Prostate gland (tissue), 2 donors: ENCODE results near the gene EFR3B.

Experiments
- POLR2A ChIP-seq: fragments of 450-650 bp; IDR thresholded peaks from one replicate; pipeline ENCODE4 v1.6.1; 2016; ENCODE audit warnings: antibody characterized with exemption, mild to moderate bottlenecking
- TF ChIP-seq, protein P1 (sequence below), 4 experiments: fragments of 200-600 bp in 2 of 4; fragments of 450-650 bp in 2 of 4; sonication (generic) in 2 of 4; IDR thresholded peaks; 1 replicate in 3 of 4; 2 replicates in 1 of 4; pipeline ENCODE4 v1.5.1; 2016 to 2019; ENCODE audit warnings: antibody characterized with exemption in 4 of 4, mild to moderate bottlenecking in 2 of 4, moderate library complexity in 2 of 4

GRCh38 chr2:25030702-25031101, 11.2 kb upstream of the EFR3B start:
- TF ChIP-seq POLR2A, result no peak
- TF ChIP-seq, protein P1, sequence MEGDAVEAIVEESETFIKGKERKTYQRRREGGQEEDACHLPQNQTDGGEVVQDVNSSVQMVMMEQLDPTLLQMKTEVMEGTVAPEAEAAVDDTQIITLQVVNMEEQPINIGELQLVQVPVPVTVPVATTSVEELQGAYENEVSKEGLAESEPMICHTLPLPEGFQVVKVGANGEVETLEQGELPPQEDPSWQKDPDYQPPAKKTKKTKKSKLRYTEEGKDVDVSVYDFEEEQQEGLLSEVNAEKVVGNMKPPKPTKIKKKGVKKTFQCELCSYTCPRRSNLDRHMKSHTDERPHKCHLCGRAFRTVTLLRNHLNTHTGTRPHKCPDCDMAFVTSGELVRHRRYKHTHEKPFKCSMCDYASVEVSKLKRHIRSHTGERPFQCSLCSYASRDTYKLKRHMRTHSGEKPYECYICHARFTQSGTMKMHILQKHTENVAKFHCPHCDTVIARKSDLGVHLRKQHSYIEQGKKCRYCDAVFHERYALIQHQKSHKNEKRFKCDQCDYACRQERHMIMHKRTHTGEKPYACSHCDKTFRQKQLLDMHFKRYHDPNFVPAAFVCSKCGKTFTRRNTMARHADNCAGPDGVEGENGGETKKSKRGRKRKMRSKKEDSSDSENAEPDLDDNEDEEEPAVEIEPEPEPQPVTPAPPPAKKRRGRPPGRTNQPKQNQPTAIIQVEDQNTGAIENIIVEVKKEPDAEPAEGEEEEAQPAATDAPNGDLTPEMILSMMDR (IDR thresholded peaks at IDR 0.05), result no peak
